ENCODE results near the gene AP1S1. TPM values are rescaled to one million over a fixed set of nuclear protein-coding genes. Genes with fewer than 3 reads are reported as not detected.
A peak's percentile ranks its signal among the peaks of the same experiment; 100 is the strongest.

Gene AP1S1
- total and polyA plus RNA-seq, 2 of the 13 experiments (the other 11 are each of a cell fraction or from before 2014, with no cell fraction given), result 57.5 to 68.1 TPM

- TF ChIP-seq, protein P1, sequence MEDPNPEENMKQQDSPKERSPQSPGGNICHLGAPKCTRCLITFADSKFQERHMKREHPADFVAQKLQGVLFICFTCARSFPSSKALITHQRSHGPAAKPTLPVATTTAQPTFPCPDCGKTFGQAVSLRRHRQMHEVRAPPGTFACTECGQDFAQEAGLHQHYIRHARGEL (CRISPR knock-in tag; IDR thresholded peaks at IDR 0.05), result no peak
These were observed 41.6 kb downstream of the AP1S1 start (continued) for GRCh38 chr7:101195884-101196283.

DNA sequence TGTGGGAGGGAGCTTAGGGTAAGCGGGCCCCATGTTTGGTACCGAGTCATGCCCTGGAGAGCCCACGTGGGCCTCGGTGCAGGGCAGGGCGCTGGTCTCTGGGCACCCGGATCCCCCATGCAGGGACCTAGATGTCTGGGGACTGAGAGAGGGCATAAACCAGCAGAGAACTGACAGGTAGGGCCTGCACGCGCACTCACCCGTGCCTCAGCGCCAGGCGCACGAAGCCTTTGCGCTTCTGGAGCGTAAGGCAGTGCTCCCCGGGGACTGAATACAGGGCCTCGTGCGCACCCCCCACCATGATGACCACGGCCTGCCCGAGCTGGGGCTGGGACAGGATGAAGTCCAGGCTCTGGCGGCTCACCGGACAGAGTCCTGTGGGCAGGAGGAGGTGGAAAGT, 43.7 kb downstream of the AP1S1 start:
- H3K9ac ChIP-seq (ENCODE audit: insufficient read depth, low read depth, low read length), result no peak overlapping the region
- no peak overlapping the region for H3K4me2 ChIP-seq (ENCODE audit: low read depth, low read length)
- intact Hi-C loops (cut with micrococcal nuclease; ENCODE audit: unreplicated experiment) (no loop called here), in situ Hi-C loops (cut with HindIII; ENCODE audit: extremely low pct_ligation_motif_present, low pct_unique_long_range_greater_than_20kb) (no loop called here)
- H4K20me1 ChIP-seq (ENCODE audit: insufficient read depth, low read length), result peaks cover 3% of the 10 kb centered on the region; the same call in 1 of the 2 replicates
- H3K27me3 ChIP-seq (ENCODE audit: control insufficient read depth in 1 of 2, insufficient read depth in 2 of 2, low read length in 2 of 2), result no peaks in the 10 kb centered on the region; a peak in 1 of 5 replicates
- BruUV-seq (replicated peaks), result no TSS peak
- H3K9me3 ChIP-seq (ENCODE audit: low read length), result no peaks in the 10 kb centered on the region
- 100% methylated on average over 6 of the region's 21 CpGs for WGBS (ENCODE audit: low lambda C conversion rate)
- no peak overlapping the region for H3K4me3 ChIP-seq (replicated peaks in 1 of 3; ENCODE audit: insufficient read depth in 1 of 3, low read depth in 2 of 3, low read length in 3 of 3)
- no peak overlapping the region for H3K27ac ChIP-seq (ENCODE audit: extremely low read length, insufficient read depth, low read length)
- DNase-seq (ENCODE audit: low spot score) (no peak), ATAC-seq (no peak), FAIRE-seq (no peak)
- peaks cover 0 to 2% of the 10 kb centered on the region in 2 experiments; a peak in 1 of 5 replicates for H3K36me3 ChIP-seq (replicated peaks in 1 of 2; ENCODE audit: control insufficient read depth in 1 of 2, insufficient read depth in 2 of 2, low read length in 2 of 2)
- H2AFZ ChIP-seq (ENCODE audit: low read length), result no peak overlapping the region
- H3K4me1 ChIP-seq (ENCODE audit: insufficient read depth, low read length), result peaks cover 50% of the 10 kb centered on the region
- peaks cover 12% of the 10 kb centered on the region for H3K79me2 ChIP-seq (ENCODE audit: insufficient read depth, low read length)
- ChIA-PET POLR2A (interaction anchor here (3.7 to 11.6 kb wide), 2 partner anchors 15 to 17 kb away, joined by 22 to 202 read pairs; partner anchors contain the start of genes PLOD3 and ZNHIT1), CTCF (ENCODE audit: low intra/inter-chr PET ratio, low total read pairs) (no interaction called here)
- TF ChIP-seq, protein P2, sequence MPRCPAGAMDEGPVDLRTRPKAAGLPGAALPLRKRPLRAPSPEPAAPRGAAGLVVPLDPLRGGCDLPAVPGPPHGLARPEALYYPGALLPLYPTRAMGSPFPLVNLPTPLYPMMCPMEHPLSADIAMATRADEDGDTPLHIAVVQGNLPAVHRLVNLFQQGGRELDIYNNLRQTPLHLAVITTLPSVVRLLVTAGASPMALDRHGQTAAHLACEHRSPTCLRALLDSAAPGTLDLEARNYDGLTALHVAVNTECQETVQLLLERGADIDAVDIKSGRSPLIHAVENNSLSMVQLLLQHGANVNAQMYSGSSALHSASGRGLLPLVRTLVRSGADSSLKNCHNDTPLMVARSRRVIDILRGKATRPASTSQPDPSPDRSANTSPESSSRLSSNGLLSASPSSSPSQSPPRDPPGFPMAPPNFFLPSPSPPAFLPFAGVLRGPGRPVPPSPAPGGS (CRISPR knock-in tag; IDR thresholded peaks at IDR 0.05), result no peak
- TF ChIP-seq POLR2A (IDR thresholded peaks at IDR 0.05; ENCODE audit: insufficient read depth in 1 of 2, low read depth in 2 of 2, low read length in 2 of 2) (peak in 1 of 2 experiments; percentile 40; a peak in 1 of 4 replicates), GZF1 (CRISPR knock-in tag; IDR thresholded peaks at IDR 0.05) (no peak), FOXA1 (IDR thresholded peaks at IDR 0.05) (no peak), FOXA1 (CRISPR knock-in tag; IDR thresholded peaks at IDR 0.05) (no peak), ZNF230 (CRISPR knock-in tag; IDR thresholded peaks at IDR 0.05) (no peak), RFXANK (CRISPR knock-in tag; IDR thresholded peaks at IDR 0.05) (no peak), ZHX2 (IDR thresholded peaks at IDR 0.05; ENCODE audit: low read depth) (no peak), ZHX2 (CRISPR knock-in tag; IDR thresholded peaks at IDR 0.05; ENCODE audit: borderline replicate concordance) (no peak), AGO2 (optimal IDR thresholded peaks at IDR 0.05; ENCODE audit: low read depth, low read length) (peak; percentile 69), ETS1 (CRISPR knock-in tag; IDR thresholded peaks at IDR 0.05) (no peak), ZNF678 (CRISPR knock-in tag; IDR thresholded peaks at IDR 0.05) (no peak), GABPB1 (CRISPR knock-in tag; IDR thresholded peaks at IDR 0.05) (no peak), ZNF543 (CRISPR knock-in tag; IDR thresholded peaks at IDR 0.05) (no peak), ISL2 (CRISPR knock-in tag; IDR thresholded peaks at IDR 0.05) (no peak), RBM22 (optimal IDR thresholded peaks at IDR 0.05; ENCODE audit: low read length) (no peak), ZBTB7A (CRISPR knock-in tag; IDR thresholded peaks at IDR 0.05) (no peak)

Data from HepG2 (cell line).